Heart right ventricle (tissue), 16 donors: Measurements from ENCODE around the gene BCAN. TPM values are rescaled to one million over a fixed set of nuclear protein-coding genes. Genes with fewer than 3 reads are reported as not detected.

Source experiments
- ATAC-seq, 8 donors: fragments of 200-7000 bp; cut with Tn5 transposase; one replicate each; pipeline ENCODE4 v1.9.1; 2020; ENCODE audit warnings: mild to moderate bottlenecking in 8 of 8, moderate library complexity in 8 of 8, moderate number of reproducible peaks in 1 of 8
- DNase-seq, 2 donors: peaks; one replicate each; pipeline ENCODE4 v3.0.0-alpha.2; 2020
- H3K27ac ChIP-seq, 10 donors: fragments of 200-600 bp; sonication (generic) in 2 of 10; one replicate each; pipeline versions ENCODE4 v1.5.0 to v1.8.0; 2020 to 2022; ENCODE audit warnings: mild to moderate bottlenecking in 3 of 10
- H3K27me3 ChIP-seq, 7 donors: fragments of 200-600 bp; one replicate each; pipeline ENCODE4 v1.8.0; 2021 to 2022; ENCODE audit warnings: mild to moderate bottlenecking in 2 of 7
- H3K36me3 ChIP-seq, 9 donors: fragments of 200-600 bp; sonication (generic) in 1 of 9; one replicate each; pipeline versions ENCODE4 v1.5.0 to v1.8.0; 2020 to 2022; ENCODE audit warnings: mild to moderate bottlenecking in 2 of 9
- H3K4me1 ChIP-seq, 9 donors: fragments of 200-600 bp; sonication (generic) in 1 of 9; one replicate each; pipeline versions ENCODE4 v1.5.0 to v1.8.0; 2020 to 2022; ENCODE audit warnings: mild to moderate bottlenecking in 4 of 9
- H3K4me3 ChIP-seq, 10 donors: fragments of 200-600 bp; sonication (generic) in 2 of 10; one replicate each; pipeline versions ENCODE4 v1.5.0 to v1.8.0; 2020 to 2022; ENCODE audit warnings: mild to moderate bottlenecking in 7 of 10, moderate library complexity in 2 of 10
- H3K9me3 ChIP-seq, 11 donors: fragments of 200-600 bp in 10 of 11; sonication (generic) in 2 of 11; one replicate each; pipeline versions ENCODE4 v1.5.0 to v1.8.0; 2013 to 2022; ENCODE audit warnings: mild to moderate bottlenecking in 2 of 11, control low read depth in 1 of 11, moderate library complexity in 1 of 11
- CTCF ChIP-seq, 9 donors: fragments of 200-600 bp; sonication (generic) in 2 of 9; IDR thresholded peaks; one replicate each; pipeline versions ENCODE4 v1.5.0 to v1.8.0; 2021 to 2022; ENCODE audit warnings: antibody characterized with exemption in 9 of 9, mild to moderate bottlenecking in 5 of 9, moderate library complexity in 1 of 9
- WGBS, 2 donors: extraction: QIAGEN DNeasy Blood & Tissue Kit; methylation state at CpG; one replicate each; pipeline ENCODE4 v1.1.7; 2013; ENCODE audit warnings: inconsistent platforms in 1 of 2; 5-methylcytosine and 5-hydroxymethylcytosine counted together
- intact Hi-C, 10 donors: fragments of 100-400 bp; cut with DNase I; formaldehyde crosslinking; loops; one replicate each; pipeline versions ENCODE4 v1.11.1 to v1.14.2; 2022
- polyA plus RNA-seq, 2 donors: library from polyadenylated mRNA; stranded (reverse); fragments of 200-250 nt; gene quantifications; one replicate each; pipeline ENCODE4 v1.2.3, GENCODE V29; 2013
- total RNA-seq, 10 donors: library from RNA; stranded (reverse); fragmentation: NEBNext Ultra II Directional in 3 of 10; extraction: Animal tissue kit (Norgen Biotek cat#: 25700) in 3 of 10; gene quantifications; one replicate each; pipeline versions ENCODE4 v1.2.1 to v1.2.4, GENCODE V29; 2021 to 2023
- donor health status: Arrhythmogenic right ventricular cardiomyopathy.
- donor health status: ischemic (EF 13 %, LVEDD 7.1; RV severe dilation, severe dysfunction).
- donor health status: healthy with polysubstance abuse.
- donor health status: DM: no; HTN: yes; CAD: no.
- donor health status: DM: no; HTN: no; CAD: no.
- donor health status: ischemic (EF 25% LVEDD 6.9; RV normal size, moderate dysfunction).
- donor health status: ischemic (EF 25% LVEDD 5.7; RV mildly dilated, moderate dysfunction).
- donor health status: healthy.
- donor health status: DM: yes; HTN: yes; CAD: no.
- donor health status: Ischemic cardiomyopathy.
- donor health status: ischemic (EF 35%, LVEDD 5.7; RV mildly dilated, moderate dysfunction).
- donor health status: nonischemic (EF 11% LVEDD 7.7; RV severe dilation, severe dysfunction).
- donor health status: DM: yes; HTN: yes; CAD: no.
- donor health status: PGD.
- donor health status: ischemic (EF 29% LVEDD 5.4; RV normal size, mild dysfunction).
- donor health status: nonischemic (EF 23%, LVEDD 6.1; RV moderate dilation, normal function).

BCAN gene
- total and polyA plus RNA-seq, 12 donors: 0.14 to 0.52 (median 0.24) TPM; not detected in 4

DNA sequence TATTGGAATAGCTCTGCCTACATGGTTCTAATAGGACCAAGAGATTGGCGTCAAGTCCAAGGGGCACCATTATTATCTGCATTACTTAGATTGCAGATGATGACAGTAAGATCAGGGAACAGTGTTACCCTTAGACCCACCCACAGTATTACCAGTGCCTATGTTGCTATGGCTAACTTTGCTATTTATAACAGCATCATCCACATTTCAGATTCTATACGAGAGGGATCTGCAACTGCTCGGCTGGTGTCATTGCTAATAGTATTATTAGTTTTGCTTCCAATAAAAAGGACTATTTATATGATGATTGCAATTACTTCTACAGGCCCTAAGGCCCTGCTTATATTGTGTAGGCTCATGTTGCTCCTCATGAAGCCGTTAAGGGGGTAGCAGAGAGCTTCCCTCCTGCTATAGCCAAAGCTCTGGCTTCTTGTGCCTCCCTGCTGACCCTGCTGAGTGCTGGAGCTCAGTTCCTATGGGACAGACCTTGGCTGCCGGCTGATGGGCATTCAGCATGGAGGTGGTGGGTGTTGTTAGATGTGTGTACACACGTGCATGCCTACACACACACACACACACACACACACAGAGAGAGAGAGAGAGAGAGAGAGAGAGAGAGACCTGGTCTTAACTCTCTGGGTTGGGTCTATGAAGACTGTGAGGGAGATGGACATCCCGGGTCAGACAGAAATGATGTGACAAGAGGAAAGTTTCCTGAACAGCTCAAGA, 1.3 kb downstream of the BCAN start:
- WGBS, 2 donors: 59 to 65% methylated on average over 7 of the region's 7 CpGs
- Histone ChIP-seq H3K36me3 (no peaks in the 10 kb centered on the region), H3K9me3 (no peaks in the 10 kb centered on the region), H3K27ac (no peak overlapping the region), H3K27me3 (peaks cover 6 to 100% (median 92%) of the 10 kb centered on the region in 7 donors), H3K4me3 (no peak overlapping the region), H3K4me1 (peaks cover 6 to 20% (median 15%) of the 10 kb centered on the region in 9 donors)
- no peak for DNase-seq
- no peak for TF ChIP-seq CTCF (IDR thresholded peaks at IDR 0.05)
- no peak for ATAC-seq
- intact Hi-C loops: no loop called here

- peaks cover 6 to 20% (median 15%) of the 10 kb centered on the region in 9 donors for H3K4me1 ChIP-seq
- intact Hi-C loops: no loop called here
- H3K27me3 ChIP-seq: peaks cover 6 to 100% (median 88%) of the 10 kb centered on the region in 7 donors
- 77 to 78% methylated on average over 7 of the region's 7 CpGs for WGBS, 2 donors
- ATAC-seq (no peak), DNase-seq (no peak)
- no peak overlapping the region for H3K27ac ChIP-seq
- no peak overlapping the region for H3K4me3 ChIP-seq
- TF ChIP-seq CTCF (IDR thresholded peaks at IDR 0.05): no peak
- H3K9me3 ChIP-seq: no peaks in the 10 kb centered on the region
- no peaks in the 10 kb centered on the region for H3K36me3 ChIP-seq
These were observed 1.8 kb downstream of the BCAN start for GRCh38 chr1:156643778-156644092.

DNA sequence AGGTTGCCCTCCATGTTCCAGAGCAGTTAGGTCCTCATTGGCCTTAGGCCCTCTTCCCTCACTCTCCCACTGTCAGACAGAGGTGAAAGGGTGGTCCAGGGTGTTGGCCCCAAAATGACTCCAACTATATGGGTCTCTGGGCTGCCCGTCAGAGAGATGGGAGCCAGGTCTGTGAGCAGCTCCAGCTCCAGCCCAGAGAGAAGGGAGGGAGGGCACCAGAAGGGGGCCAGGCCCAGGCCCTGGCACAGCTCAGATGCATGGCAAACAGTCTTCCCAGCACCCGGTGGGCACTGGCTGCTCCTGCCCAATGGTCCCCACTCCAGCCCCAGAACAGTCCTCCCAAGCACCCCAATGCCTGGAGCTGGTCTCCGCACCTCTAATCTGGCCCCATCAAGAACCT, 2.2 kb downstream of the BCAN start:
- intact Hi-C loops: no loop called here
- H3K4me3 ChIP-seq: no peak overlapping the region
- no peak for TF ChIP-seq CTCF (IDR thresholded peaks at IDR 0.05)
- WGBS, 2 donors: 82 to 91% methylated on average over 3 of the region's 3 CpGs
- DNase-seq: no peak
- H3K4me1 ChIP-seq: peaks cover 6 to 20% (median 15%) of the 10 kb centered on the region in 9 donors
- no peaks in the 10 kb centered on the region for H3K36me3 ChIP-seq
- H3K27ac ChIP-seq: no peak overlapping the region
- H3K9me3 ChIP-seq: no peaks in the 10 kb centered on the region
- ATAC-seq: no peak
- peaks cover 6 to 96% (median 84%) of the 10 kb centered on the region in 7 donors for H3K27me3 ChIP-seq

DNA sequence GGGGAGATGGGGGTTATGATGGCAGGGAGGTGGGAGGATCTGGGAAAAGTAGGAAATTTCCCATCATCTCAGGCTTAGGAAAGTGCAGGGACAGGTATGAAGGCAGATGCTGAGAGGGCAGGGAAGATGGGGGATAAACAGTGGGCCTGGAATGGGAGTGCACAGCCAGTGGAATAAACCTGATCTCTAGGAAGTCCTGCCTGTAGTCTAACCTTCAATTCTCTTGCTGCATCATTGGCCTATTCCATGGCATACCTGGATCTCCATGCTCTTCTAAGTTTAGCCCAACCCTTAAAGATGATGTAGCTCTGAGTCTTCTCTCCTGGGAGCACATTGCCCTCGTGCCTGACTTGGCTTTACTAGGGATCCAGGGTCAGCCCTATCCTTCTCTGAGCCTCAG, 2.7 kb downstream of the BCAN start:
- H3K27ac ChIP-seq: no peak overlapping the region
- TF ChIP-seq CTCF (IDR thresholded peaks at IDR 0.05): no peak
- 46 to 63% methylated on average over 1 of the region's 1 CpG for WGBS, 2 donors
- DNase-seq (no peak), ATAC-seq (no peak)
- no peak overlapping the region for H3K4me3 ChIP-seq
- H3K27me3 ChIP-seq: peaks cover 6 to 91% (median 80%) of the 10 kb centered on the region in 7 donors
- intact Hi-C loops: no loop called here
- no peaks in the 10 kb centered on the region for H3K36me3 ChIP-seq
- peaks cover 6 to 20% (median 15%) of the 10 kb centered on the region in 9 donors for H3K4me1 ChIP-seq
- no peaks in the 10 kb centered on the region for H3K9me3 ChIP-seq
